PC-9 (cell line): Measurements from ENCODE around the gene USH2A.

Experiments
- EZH2 ChIP-seq: fragments of 200-600 bp; sonication (generic); IDR thresholded peaks from 2 replicates; pipeline ENCODE4 v1.8.0; 2017; ENCODE audit warnings: antibody characterized with exemption, low read depth
- TF ChIP-seq, protein P1 (sequence below): fragments of 200-600 bp; sonication (generic); conservative IDR thresholded peaks from 2 replicates; pipeline ENCODE4 v1.6.1; 2017; ENCODE audit warnings: mixed run types, antibody characterized with exemption, mild to moderate bottlenecking, moderate library complexity

DNA sequence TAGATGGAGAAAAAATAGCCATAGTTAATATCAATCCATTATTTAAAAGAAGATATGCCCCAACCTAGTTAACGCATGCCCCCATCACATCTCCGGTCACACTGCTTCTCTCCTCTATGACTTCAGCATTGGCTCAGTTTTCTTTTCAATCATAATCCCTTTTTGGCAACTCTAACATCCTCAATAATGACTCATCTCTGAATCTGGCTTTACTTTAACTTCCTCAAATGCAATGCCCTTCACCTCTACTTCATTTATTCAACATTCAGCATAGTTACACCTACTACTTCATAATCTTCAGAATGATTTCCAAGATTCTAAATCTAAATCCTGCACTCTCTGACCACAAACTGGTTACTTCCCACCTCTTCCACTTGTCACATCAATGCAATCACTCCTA is 417.3 kb downstream of the USH2A start:
- TF ChIP-seq, protein P1, sequence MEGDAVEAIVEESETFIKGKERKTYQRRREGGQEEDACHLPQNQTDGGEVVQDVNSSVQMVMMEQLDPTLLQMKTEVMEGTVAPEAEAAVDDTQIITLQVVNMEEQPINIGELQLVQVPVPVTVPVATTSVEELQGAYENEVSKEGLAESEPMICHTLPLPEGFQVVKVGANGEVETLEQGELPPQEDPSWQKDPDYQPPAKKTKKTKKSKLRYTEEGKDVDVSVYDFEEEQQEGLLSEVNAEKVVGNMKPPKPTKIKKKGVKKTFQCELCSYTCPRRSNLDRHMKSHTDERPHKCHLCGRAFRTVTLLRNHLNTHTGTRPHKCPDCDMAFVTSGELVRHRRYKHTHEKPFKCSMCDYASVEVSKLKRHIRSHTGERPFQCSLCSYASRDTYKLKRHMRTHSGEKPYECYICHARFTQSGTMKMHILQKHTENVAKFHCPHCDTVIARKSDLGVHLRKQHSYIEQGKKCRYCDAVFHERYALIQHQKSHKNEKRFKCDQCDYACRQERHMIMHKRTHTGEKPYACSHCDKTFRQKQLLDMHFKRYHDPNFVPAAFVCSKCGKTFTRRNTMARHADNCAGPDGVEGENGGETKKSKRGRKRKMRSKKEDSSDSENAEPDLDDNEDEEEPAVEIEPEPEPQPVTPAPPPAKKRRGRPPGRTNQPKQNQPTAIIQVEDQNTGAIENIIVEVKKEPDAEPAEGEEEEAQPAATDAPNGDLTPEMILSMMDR: no peak
- TF ChIP-seq EZH2: no peak
